ENCODE measurements around the gene C14orf93. TPM values are rescaled to one million over a fixed set of nuclear protein-coding genes. Genes with fewer than 3 reads are reported as not detected.
A peak's percentile ranks its signal among the peaks of the same experiment; 100 is the strongest.

The C14orf93 gene
- total RNA-seq, 1 experiment from 2014 or later, result 8.2 TPM

DNA sequence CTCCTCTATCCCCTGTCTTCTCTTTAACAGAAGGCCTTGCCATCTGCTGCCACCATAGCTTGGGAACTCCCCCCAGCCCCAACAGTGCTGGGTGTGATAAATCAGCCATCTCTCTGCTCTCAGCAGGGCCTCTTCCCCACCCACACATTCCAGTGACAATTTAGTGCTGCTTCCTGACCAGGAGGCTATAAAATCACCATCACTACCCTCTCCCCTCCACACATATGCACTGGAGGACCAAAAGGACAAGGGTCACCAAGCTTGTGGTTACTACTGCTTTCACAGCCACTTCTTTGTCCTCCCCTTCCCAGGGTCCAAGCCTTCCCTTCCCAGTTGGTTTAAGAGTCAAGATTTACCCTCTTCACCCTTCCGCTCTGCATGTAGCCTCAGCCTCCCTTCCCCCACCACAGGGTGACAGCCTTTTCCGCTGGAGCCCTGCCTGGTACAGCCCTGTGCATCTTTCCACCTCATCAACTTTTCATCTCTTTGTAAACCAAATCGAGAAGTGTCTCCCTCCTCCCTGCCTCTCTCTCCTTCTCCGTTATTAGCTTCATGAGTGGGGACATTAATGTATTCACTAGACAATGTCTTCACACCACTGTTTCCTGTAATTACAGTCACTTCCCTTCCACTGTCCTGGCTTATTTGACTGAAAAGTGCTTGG, 15.3 kb upstream of the C14orf93 start:
- Histone ChIP-seq H2BK120ac (ENCODE audit: low read depth, low read length, poor library complexity, severe bottlenecking) (no peak overlapping the region), H2AFZ (ENCODE audit: low read length) (no peak overlapping the region), H4K91ac (ENCODE audit: insufficient read length, low read depth, low read length) (no peak overlapping the region), H3K18ac (ENCODE audit: insufficient read length, low read depth, low read length) (no peak overlapping the region), H3K4me1 (ENCODE audit: insufficient read depth, low read length) (no peaks in the 10 kb centered on the region), H4K20me1 (ENCODE audit: control insufficient read depth, insufficient read depth, insufficient read length) (no peaks in the 10 kb centered on the region), H3K23me2 (ENCODE audit: insufficient read length, low read depth, low read length, poor library complexity, severe bottlenecking) (no peaks in the 10 kb centered on the region), H3K9me3 (ENCODE audit: control insufficient read depth, low read depth, low read length) (no peaks in the 10 kb centered on the region), H3K23ac (ENCODE audit: insufficient read length, low read depth, low read length) (no peak overlapping the region), H3K4ac (ENCODE audit: low read depth, low read length) (no peak overlapping the region), H3K4me2 (ENCODE audit: insufficient read depth, insufficient read length, low read length) (no peak overlapping the region), H3K79me2 (ENCODE audit: insufficient read depth, low read length) (no peaks in the 10 kb centered on the region), H2BK5ac (ENCODE audit: insufficient read length, low read length) (no peak overlapping the region), H2AK5ac (ENCODE audit: insufficient read length, low read length) (no peak overlapping the region), H4K5ac (ENCODE audit: insufficient read length, low read depth, low read length) (no peak overlapping the region), H3T11ph (ENCODE audit: low read length) (no peak overlapping the region), H4K8ac (replicated peaks; ENCODE audit: insufficient read length, low read depth, low read length) (no peak overlapping the region), H2BK12ac (ENCODE audit: insufficient read length, low read depth, low read length) (no peak overlapping the region), H2BK15ac (ENCODE audit: low read depth, low read length) (no peak overlapping the region), H3K9ac (ENCODE audit: extremely low read depth, insufficient read length, low read length) (no peak overlapping the region), H3K56ac (ENCODE audit: insufficient read length, low read depth, low read length) (no peak overlapping the region), H2BK20ac (ENCODE audit: low read depth, low read length, poor library complexity, severe bottlenecking) (no peak overlapping the region), H3K79me1 (ENCODE audit: insufficient read depth, low read depth, low read length, poor library complexity, severe bottlenecking) (no peaks in the 10 kb centered on the region), H3K27me3 (ENCODE audit: insufficient read depth, low read length) (no peaks in the 10 kb centered on the region), H3K14ac (ENCODE audit: insufficient read depth, low read length) (no peak overlapping the region), H3K27ac (ENCODE audit: insufficient read length, low read depth, low read length) (no peak overlapping the region)
- no CpG with 5 or more reads among the region's 4 CpGs for WGBS (ENCODE audit: extremely low coverage, insufficient read length, low lambda C conversion rate)
- peaks cover 29 to 41% (median 41%) of the 10 kb centered on the region in 3 experiments for H3K36me3 Mint-ChIP-seq (ENCODE audit: insufficient read depth in 1 of 3, low read depth in 3 of 3)
- peak overlapping the region in 2 of 3 experiments; percentile 56 to 68; a peak in 5 of 7 replicates for H3K27ac Mint-ChIP-seq
- H3K9me3 Mint-ChIP-seq, result no peaks in the 10 kb centered on the region
- no peak for DNase-seq
- H3K4me3 Mint-ChIP-seq, result no peak overlapping the region
- no peaks in the 10 kb centered on the region for H3K27me3 Mint-ChIP-seq (ENCODE audit: low read depth)
- TF ChIP-seq, protein P1, sequence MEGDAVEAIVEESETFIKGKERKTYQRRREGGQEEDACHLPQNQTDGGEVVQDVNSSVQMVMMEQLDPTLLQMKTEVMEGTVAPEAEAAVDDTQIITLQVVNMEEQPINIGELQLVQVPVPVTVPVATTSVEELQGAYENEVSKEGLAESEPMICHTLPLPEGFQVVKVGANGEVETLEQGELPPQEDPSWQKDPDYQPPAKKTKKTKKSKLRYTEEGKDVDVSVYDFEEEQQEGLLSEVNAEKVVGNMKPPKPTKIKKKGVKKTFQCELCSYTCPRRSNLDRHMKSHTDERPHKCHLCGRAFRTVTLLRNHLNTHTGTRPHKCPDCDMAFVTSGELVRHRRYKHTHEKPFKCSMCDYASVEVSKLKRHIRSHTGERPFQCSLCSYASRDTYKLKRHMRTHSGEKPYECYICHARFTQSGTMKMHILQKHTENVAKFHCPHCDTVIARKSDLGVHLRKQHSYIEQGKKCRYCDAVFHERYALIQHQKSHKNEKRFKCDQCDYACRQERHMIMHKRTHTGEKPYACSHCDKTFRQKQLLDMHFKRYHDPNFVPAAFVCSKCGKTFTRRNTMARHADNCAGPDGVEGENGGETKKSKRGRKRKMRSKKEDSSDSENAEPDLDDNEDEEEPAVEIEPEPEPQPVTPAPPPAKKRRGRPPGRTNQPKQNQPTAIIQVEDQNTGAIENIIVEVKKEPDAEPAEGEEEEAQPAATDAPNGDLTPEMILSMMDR (conservative IDR thresholded peaks at IDR 0.05), result no peak
- peaks cover 33 to 37% of the 10 kb centered on the region in 2 experiments for H3K4me1 Mint-ChIP-seq

Data from H9 (cell line).